Activated T-helper 17 cell treated with anti-CD3 and anti-CD28 coated beads, Interleukin-2, amount 50 U/mL, for 72 hours (primary cell): ENCODE measurements around the gene THSD7B. TPM values are rescaled to one million over a fixed set of nuclear protein-coding genes. Genes with fewer than 3 reads are reported as not detected.

Source experiments
- ATAC-seq: fragments of 150-1000 bp; cut with Tn5 transposase; replicated peaks from 2 replicates; pipeline ENCODE4 v1.10.0; 2021; ENCODE audit warnings: mild to moderate bottlenecking, moderate library complexity
- H3K27ac Mint-ChIP-seq: one replicate; pipeline ENCODE4 v1.8.0; 2022; ENCODE audit warnings: mixed read lengths
- H3K27me3 Mint-ChIP-seq: one replicate; pipeline ENCODE4 v1.8.0; 2022; ENCODE audit warnings: mixed read lengths
- H3K36me3 Mint-ChIP-seq: one replicate; pipeline ENCODE4 v1.8.0; 2022; ENCODE audit warnings: low read depth, mild to moderate bottlenecking, mixed read lengths
- H3K4me1 Mint-ChIP-seq: one replicate; pipeline ENCODE4 v1.8.0; 2022; ENCODE audit warnings: mixed read lengths
- H3K4me3 Mint-ChIP-seq: one replicate; pipeline ENCODE4 v1.8.0; 2022; ENCODE audit warnings: mild to moderate bottlenecking, mixed read lengths
- H3K9me3 Mint-ChIP-seq: one replicate; pipeline ENCODE4 v1.8.0; 2022; ENCODE audit warnings: mixed read lengths
- total RNA-seq, 2 donors: library from RNA; stranded (reverse); gene quantifications; one replicate each; pipeline ENCODE4 v1.2.3, GENCODE V29; 2022

The THSD7B gene
- total RNA-seq, 2 donors from 2014 or later = 0.05 TPM; not detected in 1

- no peak overlapping the region for H3K27ac Mint-ChIP-seq
- no peak overlapping the region for H3K4me3 Mint-ChIP-seq
- no peaks in the 10 kb centered on the region for H3K4me1 Mint-ChIP-seq
- H3K9me3 Mint-ChIP-seq = no peaks in the 10 kb centered on the region
- peaks cover 15% of the 10 kb centered on the region for H3K27me3 Mint-ChIP-seq
- H3K36me3 Mint-ChIP-seq = no peaks in the 10 kb centered on the region
- ATAC-seq = no peak
Observed at GRCh38 chr2:136770384-136770783, 5.0 kb downstream of the THSD7B start.

GRCh38 chr2:136777391-136777790 is 12.0 kb downstream of the THSD7B start:
- no peaks in the 10 kb centered on the region for H3K4me1 Mint-ChIP-seq
- no peak for ATAC-seq
- H3K27me3 Mint-ChIP-seq = peaks cover 9% of the 10 kb centered on the region
- no peak overlapping the region for H3K4me3 Mint-ChIP-seq
- no peaks in the 10 kb centered on the region for H3K36me3 Mint-ChIP-seq
- no peak overlapping the region for H3K27ac Mint-ChIP-seq
- H3K9me3 Mint-ChIP-seq = peaks cover 4% of the 10 kb centered on the region

DNA sequence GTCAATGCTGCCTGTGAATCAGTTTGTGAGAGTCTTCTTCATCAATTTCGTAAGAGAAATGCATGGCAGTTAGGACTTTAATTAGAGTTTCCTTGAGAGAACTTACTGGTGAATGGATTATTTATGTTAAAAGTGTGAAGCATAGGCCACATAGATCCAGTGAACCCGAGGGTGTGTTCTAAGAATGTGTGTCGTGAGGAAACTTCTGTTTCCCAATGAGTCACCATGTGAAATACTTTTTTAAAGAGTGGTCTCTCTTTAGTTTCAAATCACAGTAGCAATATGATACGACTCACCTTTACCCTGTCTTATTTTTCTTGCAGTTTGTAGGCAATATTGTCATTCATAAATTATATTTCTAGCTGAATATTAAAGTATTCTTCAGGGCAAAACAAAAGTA is 18.5 kb downstream of the THSD7B start:
- peaks cover 12% of the 10 kb centered on the region for H3K27me3 Mint-ChIP-seq
- H3K4me1 Mint-ChIP-seq = no peaks in the 10 kb centered on the region
- H3K4me3 Mint-ChIP-seq = no peak overlapping the region
- no peak overlapping the region for H3K27ac Mint-ChIP-seq
- peaks cover 4% of the 10 kb centered on the region for H3K9me3 Mint-ChIP-seq
- ATAC-seq = peak; percentile 26
- no peaks in the 10 kb centered on the region for H3K36me3 Mint-ChIP-seq

DNA sequence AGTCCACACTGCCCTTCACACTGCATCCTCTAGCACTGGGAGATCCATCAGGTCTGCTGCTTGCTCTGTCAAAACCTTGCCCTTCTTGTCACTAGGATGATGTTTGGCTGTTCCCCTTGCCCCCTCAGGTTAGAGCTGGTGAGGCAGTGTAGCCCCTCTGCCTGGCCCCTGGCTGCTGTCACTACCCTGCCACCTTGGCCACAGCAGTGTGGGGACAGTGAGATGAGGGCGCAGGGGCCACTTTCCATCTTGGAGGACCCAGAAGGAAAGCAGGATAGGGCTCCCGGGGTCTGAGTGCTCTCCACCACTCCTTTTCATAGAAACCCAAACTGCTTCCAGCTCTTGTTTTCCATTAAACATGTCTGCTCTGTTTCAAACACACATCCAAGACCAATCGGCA is 19.9 kb downstream of the THSD7B start:
- Mint-ChIP-seq H3K36me3 (no peaks in the 10 kb centered on the region), H3K9me3 (peaks cover 4% of the 10 kb centered on the region), H3K4me1 (no peaks in the 10 kb centered on the region), H3K27me3 (peaks cover 12% of the 10 kb centered on the region), H3K4me3 (no peak overlapping the region), H3K27ac (no peak overlapping the region)
- ATAC-seq = no peak

DNA sequence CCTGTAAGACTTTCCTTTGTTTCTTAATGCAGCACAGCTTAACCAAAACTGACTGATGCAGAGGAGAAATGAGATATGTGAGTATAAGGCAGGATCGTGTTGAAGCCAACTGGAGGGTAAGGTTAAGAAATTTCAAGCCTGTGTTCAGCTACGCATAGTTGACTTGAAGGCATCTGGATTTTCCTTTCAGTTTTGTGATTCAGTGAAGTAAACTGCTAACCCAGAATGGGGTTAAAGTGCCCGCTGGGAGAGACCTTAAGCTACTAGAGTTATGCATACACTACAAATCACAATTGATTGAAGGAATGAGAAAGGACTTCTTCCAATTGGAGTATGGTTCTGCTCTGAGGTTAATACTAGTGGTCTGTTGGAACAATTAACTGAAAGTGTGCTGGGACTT is 22.6 kb downstream of the THSD7B start:
- Mint-ChIP-seq H3K9me3 (no peaks in the 10 kb centered on the region), H3K4me3 (no peak overlapping the region), H3K4me1 (no peaks in the 10 kb centered on the region), H3K27me3 (peaks cover 8% of the 10 kb centered on the region), H3K27ac (no peak overlapping the region), H3K36me3 (no peaks in the 10 kb centered on the region)
- no peak for ATAC-seq

DNA sequence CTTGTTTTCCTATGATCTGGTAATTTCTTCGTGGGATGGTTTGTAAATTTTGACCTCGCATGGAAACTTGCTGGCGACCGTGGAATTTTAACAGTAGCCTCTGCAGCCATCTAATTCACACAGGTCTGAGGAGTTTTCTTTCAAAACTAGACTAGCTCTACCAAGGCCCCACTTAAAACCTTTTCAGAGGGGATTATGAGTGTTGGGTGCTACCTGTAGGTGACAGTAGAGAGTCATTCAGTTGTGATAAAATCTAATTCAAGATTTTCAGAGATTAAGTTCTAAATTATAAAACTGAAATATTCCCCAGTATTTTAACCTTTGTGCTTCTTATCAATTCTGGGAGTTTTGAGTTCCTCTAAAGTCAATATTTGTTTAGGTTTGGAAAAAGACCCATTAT is 31.0 kb downstream of the THSD7B start:
- ATAC-seq = no peak
- Mint-ChIP-seq H3K36me3 (no peaks in the 10 kb centered on the region), H3K27me3 (peaks cover 3% of the 10 kb centered on the region), H3K4me1 (no peaks in the 10 kb centered on the region), H3K27ac (no peak overlapping the region), H3K4me3 (no peak overlapping the region), H3K9me3 (no peaks in the 10 kb centered on the region)

DNA sequence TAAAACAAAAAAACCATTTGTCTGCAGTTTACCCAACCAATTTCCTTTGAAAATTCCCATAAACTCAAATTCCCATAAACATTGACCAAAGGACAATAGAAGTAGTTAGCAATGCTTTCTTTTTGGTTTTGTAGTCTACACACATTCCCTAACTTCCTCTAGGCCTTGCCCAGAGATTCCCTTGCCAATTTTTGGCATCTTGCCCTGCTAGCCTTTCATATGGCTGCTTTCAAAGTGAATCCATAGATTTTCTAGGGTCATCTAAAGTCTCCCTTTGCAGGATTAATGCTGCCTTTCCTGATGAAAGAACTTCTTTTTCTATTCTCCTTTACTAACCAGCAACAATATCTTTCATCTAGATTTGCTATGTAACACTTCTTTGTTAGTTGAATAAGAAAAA is 33.4 kb downstream of the THSD7B start:
- Mint-ChIP-seq H3K9me3 (no peaks in the 10 kb centered on the region), H3K27ac (no peak overlapping the region), H3K27me3 (peaks cover 10% of the 10 kb centered on the region), H3K4me3 (no peak overlapping the region), H3K4me1 (no peaks in the 10 kb centered on the region), H3K36me3 (no peaks in the 10 kb centered on the region)
- no peak for ATAC-seq

- no peak for ATAC-seq
- H3K27ac Mint-ChIP-seq = no peak overlapping the region
- H3K36me3 Mint-ChIP-seq = no peaks in the 10 kb centered on the region
- no peak overlapping the region for H3K4me3 Mint-ChIP-seq
- no peaks in the 10 kb centered on the region for H3K4me1 Mint-ChIP-seq
- no peaks in the 10 kb centered on the region for H3K9me3 Mint-ChIP-seq
- H3K27me3 Mint-ChIP-seq = peaks cover 10% of the 10 kb centered on the region
Observed at GRCh38 chr2:136801661-136802060, 36.3 kb downstream of the THSD7B start.

GRCh38 chr2:136809998-136810397 is 44.7 kb downstream of the THSD7B start:
- no peaks in the 10 kb centered on the region for H3K27me3 Mint-ChIP-seq
- H3K4me3 Mint-ChIP-seq = no peak overlapping the region
- no peaks in the 10 kb centered on the region for H3K36me3 Mint-ChIP-seq
- ATAC-seq = no peak
- no peak overlapping the region for H3K27ac Mint-ChIP-seq
- H3K4me1 Mint-ChIP-seq = no peaks in the 10 kb centered on the region
- H3K9me3 Mint-ChIP-seq = no peaks in the 10 kb centered on the region

DNA sequence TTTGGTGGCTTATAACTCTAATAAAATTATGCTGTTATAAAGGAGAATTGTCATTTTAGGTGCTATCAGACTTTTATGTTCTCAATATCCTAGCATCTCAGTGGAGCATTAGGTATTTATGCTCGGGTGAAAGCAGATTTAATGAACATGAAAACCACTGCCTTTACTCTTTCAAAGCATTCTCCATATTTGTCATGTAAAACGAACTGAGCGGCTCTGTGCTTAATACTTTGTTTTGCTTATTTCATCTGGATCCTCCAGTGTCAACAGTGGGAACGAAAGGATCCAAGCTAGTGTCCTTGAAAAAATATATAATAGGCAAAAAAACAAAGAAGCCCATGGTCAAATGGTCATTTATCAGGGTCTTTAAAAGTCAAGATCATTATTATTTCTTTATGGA is 53.5 kb downstream of the THSD7B start:
- no peaks in the 10 kb centered on the region for H3K27me3 Mint-ChIP-seq
- no peak overlapping the region for H3K27ac Mint-ChIP-seq
- H3K4me3 Mint-ChIP-seq = no peak overlapping the region
- no peaks in the 10 kb centered on the region for H3K4me1 Mint-ChIP-seq
- H3K36me3 Mint-ChIP-seq = no peaks in the 10 kb centered on the region
- no peak for ATAC-seq
- H3K9me3 Mint-ChIP-seq = no peaks in the 10 kb centered on the region

DNA sequence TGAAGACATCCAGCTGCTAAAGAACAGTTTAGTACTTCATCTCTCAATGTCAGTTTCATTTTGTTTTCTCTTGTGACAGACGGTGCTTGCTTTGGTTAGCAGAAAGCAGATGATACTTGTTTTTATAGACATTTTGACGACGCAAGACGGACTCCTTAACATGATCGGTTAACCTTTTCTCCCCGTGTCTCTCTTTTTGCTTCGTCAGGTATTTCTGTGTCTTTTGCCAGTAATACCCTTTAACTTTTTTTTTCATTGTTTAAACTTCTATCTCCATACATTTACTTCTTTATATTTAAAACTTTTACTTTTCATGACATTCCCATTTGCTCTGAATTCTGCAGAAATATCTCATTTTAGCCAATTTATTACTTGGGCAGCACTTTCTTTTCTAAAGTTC is 57.9 kb downstream of the THSD7B start:
- H3K9me3 Mint-ChIP-seq = no peaks in the 10 kb centered on the region
- no peaks in the 10 kb centered on the region for H3K36me3 Mint-ChIP-seq
- H3K4me1 Mint-ChIP-seq = no peaks in the 10 kb centered on the region
- no peak for ATAC-seq
- no peak overlapping the region for H3K27ac Mint-ChIP-seq
- H3K27me3 Mint-ChIP-seq = no peaks in the 10 kb centered on the region
- H3K4me3 Mint-ChIP-seq = no peak overlapping the region

DNA sequence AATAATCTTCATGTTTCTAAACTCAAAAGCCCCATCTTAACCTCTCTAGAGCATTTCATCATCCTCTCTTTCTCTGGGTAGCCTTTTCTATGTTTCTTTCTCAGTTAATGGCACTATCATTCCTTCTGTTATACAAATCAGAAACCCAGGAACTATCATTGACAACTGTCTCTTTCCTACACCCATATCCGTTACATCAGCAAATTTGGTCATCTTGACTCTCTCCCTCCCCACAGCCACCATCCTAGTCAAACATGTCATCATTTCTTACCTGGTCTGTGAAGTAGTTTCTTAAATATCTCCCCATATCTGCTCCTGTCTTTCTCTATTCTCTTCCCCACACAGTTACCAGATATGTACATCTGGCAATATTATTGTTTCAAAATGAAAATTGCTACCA is 62.8 kb downstream of the THSD7B start:
- Mint-ChIP-seq H3K4me3 (no peak overlapping the region), H3K36me3 (no peaks in the 10 kb centered on the region), H3K27ac (no peak overlapping the region), H3K27me3 (no peaks in the 10 kb centered on the region), H3K9me3 (no peaks in the 10 kb centered on the region), H3K4me1 (no peaks in the 10 kb centered on the region)
- no peak for ATAC-seq

- no peak overlapping the region for H3K27ac Mint-ChIP-seq
- no peaks in the 10 kb centered on the region for H3K36me3 Mint-ChIP-seq
- no peaks in the 10 kb centered on the region for H3K27me3 Mint-ChIP-seq
- H3K9me3 Mint-ChIP-seq = no peaks in the 10 kb centered on the region
- H3K4me3 Mint-ChIP-seq = no peak overlapping the region
- no peak for ATAC-seq
- no peaks in the 10 kb centered on the region for H3K4me1 Mint-ChIP-seq
Observed at GRCh38 chr2:136828774-136829173, 63.4 kb downstream of the THSD7B start.

DNA sequence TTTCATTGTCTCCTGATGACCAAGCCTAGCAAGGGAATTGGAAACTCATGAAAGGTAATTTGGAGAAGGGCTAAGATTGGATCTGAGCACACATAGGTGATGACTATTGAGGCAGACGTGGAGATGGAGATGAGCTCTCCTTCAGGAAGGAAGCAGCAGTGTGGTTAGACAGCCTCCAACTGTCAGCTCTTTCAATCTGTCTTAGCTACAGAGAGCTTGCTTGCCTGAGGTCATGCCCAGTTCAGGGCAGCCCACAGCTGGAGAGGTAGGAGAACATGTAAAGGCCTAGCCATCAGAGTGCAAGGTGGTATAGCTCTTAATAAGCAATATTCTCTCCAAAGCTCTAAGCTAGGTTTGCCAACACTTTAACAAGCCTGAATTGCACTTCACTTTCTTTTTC is 79.2 kb downstream of the THSD7B start:
- peaks cover 7% of the 10 kb centered on the region for H3K27me3 Mint-ChIP-seq
- H3K36me3 Mint-ChIP-seq = no peaks in the 10 kb centered on the region
- no peaks in the 10 kb centered on the region for H3K9me3 Mint-ChIP-seq
- no peak overlapping the region for H3K4me3 Mint-ChIP-seq
- no peak overlapping the region for H3K27ac Mint-ChIP-seq
- H3K4me1 Mint-ChIP-seq = no peaks in the 10 kb centered on the region
- ATAC-seq = no peak

DNA sequence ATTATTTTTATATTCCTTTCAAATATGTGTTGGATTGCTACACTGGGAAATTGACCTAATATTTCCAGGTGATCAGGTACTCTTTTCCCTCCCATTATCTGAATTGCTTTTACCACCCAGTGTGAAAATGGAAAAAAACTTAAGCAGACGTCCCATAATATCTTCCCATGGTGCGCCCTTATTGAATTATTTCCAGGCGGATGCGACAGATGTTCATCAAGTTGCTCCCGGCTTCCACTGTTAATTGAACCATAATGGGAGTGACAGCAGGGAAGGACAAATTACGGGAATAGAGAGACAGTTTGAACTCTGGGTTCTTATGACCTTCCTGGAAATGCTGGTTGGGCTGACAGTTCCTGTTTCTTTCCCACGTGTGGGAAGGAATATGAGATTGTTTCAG is 93.3 kb downstream of the THSD7B start:
- no peak overlapping the region for H3K27ac Mint-ChIP-seq
- no peak overlapping the region for H3K4me3 Mint-ChIP-seq
- H3K4me1 Mint-ChIP-seq = no peaks in the 10 kb centered on the region
- no peak for ATAC-seq
- H3K27me3 Mint-ChIP-seq = no peaks in the 10 kb centered on the region
- H3K9me3 Mint-ChIP-seq = no peaks in the 10 kb centered on the region
- no peaks in the 10 kb centered on the region for H3K36me3 Mint-ChIP-seq

DNA sequence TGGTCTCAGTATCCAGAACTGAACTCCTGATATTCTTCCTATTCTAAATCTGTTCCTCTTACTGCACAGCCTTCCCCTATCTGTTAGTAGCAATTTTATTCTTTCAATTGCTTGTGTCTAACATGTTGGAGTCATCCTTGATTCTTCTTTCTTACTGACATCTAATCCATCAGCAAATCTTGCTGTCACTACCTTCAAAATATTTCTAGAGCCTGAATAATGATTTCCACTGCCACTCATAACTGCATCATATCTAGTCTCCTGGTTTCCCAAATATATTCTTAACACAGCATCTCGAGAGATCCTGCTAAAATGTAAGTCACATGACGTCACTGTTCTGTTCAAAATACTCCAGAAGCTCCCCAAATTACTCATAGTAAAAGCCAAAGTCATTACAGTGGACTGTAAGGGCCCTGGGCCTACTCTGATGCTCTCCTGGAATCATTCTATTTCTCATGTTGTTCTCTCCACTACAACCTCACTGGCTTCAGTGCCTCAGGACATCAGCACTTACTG is 95.2 kb downstream of the THSD7B start:
- no peak overlapping the region for H3K4me3 Mint-ChIP-seq
- ATAC-seq = no peak
- H3K27me3 Mint-ChIP-seq = peaks cover 5% of the 10 kb centered on the region
- H3K4me1 Mint-ChIP-seq = no peaks in the 10 kb centered on the region
- H3K9me3 Mint-ChIP-seq = no peaks in the 10 kb centered on the region
- no peaks in the 10 kb centered on the region for H3K36me3 Mint-ChIP-seq
- no peak overlapping the region for H3K27ac Mint-ChIP-seq
